GM12891 (cell line): ENCODE results near the gene ZBED6.
"Not testable (repeated sequence)": the region's sequence is repeated elsewhere in the genome, so short reads cannot be mapped to it uniquely, and the experiment has no call there.

ENCODE experiments used
- DNase-seq: peaks from one replicate; pipeline ENCODE4 v3.0.0; 2011; ENCODE audit warnings: low spot score; ENCODE audit not compliant: insufficient read length
- FAIRE-seq: peaks from 2 replicates; lab custom pipeline; 2011; peaks lifted over from hg19 to GRCh38; lab: Jason Lieb, UNC
- PAX5 ChIP-seq: IDR thresholded peaks from 2 replicates; pipeline ENCODE4 v1.6.1; 2011; ENCODE audit warnings: low read length, moderate library complexity, mild to moderate bottlenecking; ENCODE audit not compliant: insufficient read depth, severe bottlenecking
- POLR2A ChIP-seq: IDR thresholded peaks from 2 replicates; pipeline ENCODE4 v1.6.1; 2011; ENCODE audit warnings: low read depth, low read length, control low read depth
- POLR2AphosphoS5 ChIP-seq: IDR thresholded peaks from 2 replicates; pipeline ENCODE4 v1.6.1; 2011; ENCODE audit warnings: low read depth, low read length, control low read depth
- POU2F2 ChIP-seq: IDR thresholded peaks from 2 replicates; pipeline ENCODE4 v1.6.1; 2011; ENCODE audit warnings: low read depth, mild to moderate bottlenecking, control low read depth, low read length, moderate library complexity
- SPI1 ChIP-seq: IDR thresholded peaks from 2 replicates; pipeline ENCODE4 v1.6.1; 2011; ENCODE audit warnings: low read depth, low read length, control low read depth
- TAF1 ChIP-seq: IDR thresholded peaks from 2 replicates; pipeline ENCODE4 v1.6.1; 2011; ENCODE audit warnings: low read depth, low read length, control low read depth

The ZBED6 gene

GRCh38 chr1:203799971-203800370 is 4.5 kb downstream of the ZBED6 start:
- no peak for TF ChIP-seq PAX5
- no peak for TF ChIP-seq POLR2A
- TF ChIP-seq POLR2AphosphoS5, result no peak
- TF ChIP-seq SPI1, result no peak
- TF ChIP-seq TAF1, result no peak
- TF ChIP-seq POU2F2, result no peak
- DNase-seq, result no peak
- no peak for FAIRE-seq

- DNase-seq, result no peak
- TF ChIP-seq TAF1, result no peak
- TF ChIP-seq POU2F2, result no peak
- no peak for TF ChIP-seq PAX5
- TF ChIP-seq SPI1, result no peak
- TF ChIP-seq POLR2A, result no peak
- TF ChIP-seq POLR2AphosphoS5, result no peak
- no peak for FAIRE-seq
These were observed 10.3 kb downstream of the ZBED6 start for GRCh38 chr1:203805689-203806088.

GRCh38 chr1:203807196-203807595 is 11.8 kb downstream of the ZBED6 start:
- TF ChIP-seq PAX5, result no peak
- no peak for TF ChIP-seq TAF1
- no peak for TF ChIP-seq POLR2AphosphoS5
- no peak for TF ChIP-seq SPI1
- TF ChIP-seq POLR2A, result no peak
- no peak for TF ChIP-seq POU2F2
- no peak for DNase-seq
- no peak for FAIRE-seq

GRCh38 chr1:203813581-203814341 is 18.3 kb downstream of the ZBED6 start:
- no peak for FAIRE-seq
- TF ChIP-seq TAF1 (no peak), SPI1 (no peak), POLR2A (no peak), PAX5 (no peak), POU2F2 (no peak), POLR2AphosphoS5 (no peak)

DNA sequence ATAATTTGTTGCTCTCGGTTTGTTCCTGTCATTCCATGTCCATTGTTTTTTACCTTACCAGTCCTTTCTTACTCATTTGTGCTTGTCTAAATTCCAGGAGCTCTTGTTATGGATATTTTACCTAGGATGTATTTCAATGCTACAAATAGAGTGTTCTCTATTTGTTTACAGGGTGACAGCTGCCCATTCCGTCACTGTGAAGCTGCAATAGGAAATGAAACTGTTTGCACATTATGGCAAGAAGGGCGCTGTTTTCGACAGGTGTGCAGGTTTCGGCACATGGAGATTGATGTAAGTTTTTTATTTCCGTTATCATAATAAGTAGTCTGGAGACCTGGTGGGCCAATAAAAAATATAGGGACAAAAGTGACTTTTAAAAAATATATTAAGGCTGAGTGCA is 23.0 kb downstream of the ZBED6 start:
- no peak for DNase-seq
- TF ChIP-seq SPI1 (peak; percentile 72), POU2F2 (no peak), POLR2AphosphoS5 (no peak), POLR2A (no peak), TAF1 (no peak), PAX5 (no peak)
- no peak for FAIRE-seq

More at GRCh38 chr1:203813581-203814341, 18.3 kb downstream of the ZBED6 start:
- DNase-seq, result no peak

DNA sequence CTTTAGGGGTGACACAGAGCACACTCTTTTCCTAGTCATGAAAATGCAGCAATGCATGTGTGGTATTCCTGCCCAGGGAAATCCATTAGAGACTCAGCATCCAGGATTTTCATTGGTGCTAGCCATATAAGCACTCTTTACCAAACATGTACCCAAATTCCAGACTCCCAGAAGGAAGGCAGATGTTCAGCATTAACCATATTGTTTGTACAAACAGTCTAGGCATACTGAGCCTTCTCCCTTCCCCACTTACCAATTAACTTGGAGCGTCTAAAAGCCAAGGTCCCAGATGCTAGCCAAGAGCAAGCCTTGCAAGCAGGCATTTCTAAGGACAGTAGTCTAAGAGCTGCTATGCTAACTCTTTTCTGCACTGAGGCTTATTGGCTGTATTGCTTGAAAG is 27.9 kb downstream of the ZBED6 start:
- DNase-seq (no peak), FAIRE-seq (no peak)
- TF ChIP-seq SPI1, result no peak
- TF ChIP-seq TAF1, result no peak
- TF ChIP-seq POU2F2, result no peak
- TF ChIP-seq PAX5, result no peak
- TF ChIP-seq POLR2AphosphoS5, result no peak
- TF ChIP-seq POLR2A, result no peak

DNA sequence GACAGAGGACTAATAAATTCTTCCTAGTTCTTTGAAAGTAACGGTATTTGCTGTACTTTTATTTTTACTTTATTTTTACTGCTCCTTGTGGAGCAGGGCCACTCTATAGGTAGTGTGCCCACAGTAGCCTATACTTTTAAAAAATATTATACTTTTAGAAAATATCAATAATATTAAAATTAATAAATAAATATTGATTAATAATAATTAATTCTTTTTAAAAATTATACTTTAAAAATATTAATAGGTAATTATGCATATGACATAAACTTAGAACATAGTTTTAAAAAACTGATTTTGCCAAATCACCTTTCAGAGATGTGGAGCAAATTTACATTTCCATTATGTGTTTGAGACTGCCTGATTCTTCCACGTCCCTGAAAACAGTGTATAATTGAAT is 30.8 kb downstream of the ZBED6 start:
- DNase-seq, result no peak
- TF ChIP-seq TAF1, result no peak
- TF ChIP-seq SPI1, result no peak
- no peak for TF ChIP-seq POLR2A
- no peak for TF ChIP-seq PAX5
- no peak for TF ChIP-seq POU2F2
- TF ChIP-seq POLR2AphosphoS5, result no peak
- FAIRE-seq, result no peak

DNA sequence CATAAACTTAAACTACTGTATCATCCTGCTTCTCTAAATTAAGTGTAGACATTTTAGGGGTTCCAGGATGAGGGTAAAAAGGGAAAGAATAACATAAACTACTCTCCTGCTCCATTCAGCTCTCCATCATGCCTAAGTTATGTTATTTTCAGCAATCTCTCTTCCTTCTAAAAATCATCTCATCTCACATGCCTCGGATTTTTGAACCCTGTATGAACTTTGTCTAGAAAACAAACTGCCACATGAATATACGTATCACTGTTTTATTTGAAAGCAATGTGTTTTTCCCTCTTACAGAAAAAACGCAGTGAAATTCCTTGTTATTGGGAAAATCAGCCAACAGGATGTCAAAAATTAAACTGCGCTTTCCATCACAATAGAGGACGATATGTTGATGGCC is 32.6 kb downstream of the ZBED6 start:
- FAIRE-seq, result no peak
- no peak for TF ChIP-seq PAX5
- DNase-seq, result no peak

- TF ChIP-seq POLR2A, result no peak
- no peak for TF ChIP-seq SPI1
- TF ChIP-seq POU2F2, result no peak
- TF ChIP-seq PAX5, result no peak
- TF ChIP-seq TAF1, result no peak
- no peak for TF ChIP-seq POLR2AphosphoS5
- FAIRE-seq (no peak), DNase-seq (no peak)
These were observed 33.1 kb downstream of the ZBED6 start for GRCh38 chr1:203828503-203828902.

DNA sequence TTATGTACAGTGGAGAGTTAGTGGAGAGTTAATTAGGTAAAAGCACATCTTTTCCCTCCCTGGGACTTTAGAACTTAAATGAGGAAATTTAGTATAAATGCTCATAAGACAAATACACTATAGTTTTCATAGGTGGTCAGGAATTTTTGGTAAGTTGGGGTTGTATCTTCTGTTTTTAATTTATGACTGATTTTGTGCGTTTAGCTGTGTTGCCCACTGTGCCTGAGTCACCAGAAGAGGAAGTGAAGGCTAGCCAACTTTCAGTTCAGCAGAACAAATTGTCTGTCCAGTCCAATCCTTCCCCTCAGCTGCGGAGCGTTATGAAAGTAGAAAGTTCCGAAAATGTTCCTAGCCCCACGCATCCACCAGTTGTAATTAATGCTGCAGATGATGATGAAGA is 33.8 kb downstream of the ZBED6 start:
- DNase-seq, FAIRE-seq: not testable (repeated sequence)
- peak; percentile 29; the same call in 1 of the 2 replicates for TF ChIP-seq SPI1
